ENCODE measurements around the gene XRRA1.

- no peak for TF ChIP-seq CTCF (IDR thresholded peaks at IDR 0.05)
- no peak for TF ChIP-seq EZH2phosphoT487 (IDR thresholded peaks at IDR 0.05)
- no peak for TF ChIP-seq EZH2 (IDR thresholded peaks at IDR 0.05)
These were observed 102.1 kb downstream of the XRRA1 start for GRCh38 chr11:74846770-74847169.

All from neural progenitor cell (in vitro differentiated cells).